ACC112 (cell line): ENCODE measurements around the gene S1PR4.
"Not testable (repeated sequence)": the region's sequence is repeated elsewhere in the genome, so short reads cannot be mapped to it uniquely, and the experiment has no call there.

Experiments
- H2AFZ ChIP-seq: fragments of 200-600 bp; sonication (generic); one replicate; pipeline ENCODE4 v1.6.0; 2017; ENCODE audit warnings: antibody characterized with exemption, low read length; ENCODE audit not compliant: unreplicated experiment
- H3K27ac ChIP-seq: fragments of 200-600 bp; sonication (generic); 2 replicates; pipeline ENCODE4 v1.5.1; 2014; ENCODE audit warnings: low read depth, mild to moderate bottlenecking, antibody characterized with exemption, low read length, moderate library complexity
- H3K27me3 ChIP-seq: fragments of 200-600 bp; sonication (generic); 2 replicates; pipeline ENCODE4 v1.6.1; 2014; ENCODE audit warnings: mild to moderate bottlenecking, antibody characterized with exemption, low read length, moderate library complexity, mixed read lengths; ENCODE audit not compliant: insufficient read depth
- H3K36me3 ChIP-seq: fragments of 200-600 bp; sonication (generic); 2 replicates; pipeline ENCODE4 v1.6.1; 2016; ENCODE audit warnings: mild to moderate bottlenecking, antibody characterized with exemption, low read length, moderate library complexity, mixed read lengths; ENCODE audit not compliant: insufficient read depth
- H3K4me1 ChIP-seq: fragments of 200-600 bp; sonication (generic); one replicate; pipeline ENCODE4 v1.6.1; 2016; ENCODE audit warnings: low read length, mixed read lengths; ENCODE audit not compliant: insufficient read depth, unreplicated experiment, control insufficient read depth
- H3K4me3 ChIP-seq: fragments of 200-600 bp; sonication (generic); 2 replicates; pipeline ENCODE4 v1.5.1; 2014; ENCODE audit warnings: mild to moderate bottlenecking, low read depth, low read length
- H3K79me2 ChIP-seq: fragments of 200-600 bp; sonication (generic); one replicate; pipeline ENCODE4 v1.6.0; 2016; ENCODE audit warnings: low read length; ENCODE audit not compliant: control insufficient read depth, unreplicated experiment, insufficient read depth

The S1PR4 gene

DNA sequence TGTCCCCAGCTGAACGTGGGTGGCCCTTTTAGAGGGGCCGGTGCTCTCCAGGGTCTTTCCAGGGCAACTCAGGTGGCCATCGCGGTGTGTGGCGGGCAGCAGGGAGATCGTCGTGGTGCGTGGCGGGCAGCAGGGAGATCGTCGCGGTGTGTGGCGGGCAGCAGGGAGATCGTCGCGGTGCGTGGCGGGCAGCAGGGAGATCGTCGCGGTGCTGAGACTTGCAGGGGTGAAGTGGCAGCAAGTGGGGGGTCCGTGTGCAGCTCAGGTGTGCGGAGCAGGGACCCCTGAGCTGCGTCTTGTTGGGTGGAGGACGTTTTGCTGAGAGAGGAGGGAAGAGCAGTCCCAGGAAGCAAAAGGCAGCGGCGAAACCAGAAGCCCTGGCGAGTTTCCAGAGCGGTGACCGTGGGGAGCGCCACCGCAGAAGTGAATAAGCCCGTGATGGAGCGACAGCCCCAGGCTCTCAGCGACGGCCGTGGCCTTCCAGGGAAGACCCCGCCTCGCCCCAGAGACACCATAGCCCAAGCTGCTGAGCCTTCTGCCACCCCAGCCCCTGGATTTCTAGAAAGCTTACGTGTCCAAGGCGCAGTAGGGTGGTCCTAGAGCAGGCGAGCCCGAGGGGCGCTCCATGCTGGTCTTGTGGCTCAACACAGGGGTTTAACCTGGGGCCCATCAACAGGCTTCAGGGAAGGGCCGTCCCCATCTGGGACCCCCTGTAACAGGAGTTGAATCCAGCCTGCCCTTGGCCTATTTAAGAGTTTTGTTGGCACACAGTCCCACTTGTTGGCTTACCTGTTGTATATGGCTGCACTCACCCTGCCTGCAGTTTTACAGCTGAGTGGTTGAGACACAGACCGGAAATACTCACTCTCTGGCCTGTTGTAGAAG lies 12.6 kb downstream of the S1PR4 start:
- Histone ChIP-seq H3K79me2 (peaks cover 55% of the 10 kb centered on the region), H2AFZ (no peak overlapping the region), H3K27me3 (no peaks in the 10 kb centered on the region), H3K4me1 (peaks cover 9% of the 10 kb centered on the region), H3K27ac (no peak overlapping the region), H3K36me3 (no peaks in the 10 kb centered on the region), H3K4me3 (no peak overlapping the region)

DNA sequence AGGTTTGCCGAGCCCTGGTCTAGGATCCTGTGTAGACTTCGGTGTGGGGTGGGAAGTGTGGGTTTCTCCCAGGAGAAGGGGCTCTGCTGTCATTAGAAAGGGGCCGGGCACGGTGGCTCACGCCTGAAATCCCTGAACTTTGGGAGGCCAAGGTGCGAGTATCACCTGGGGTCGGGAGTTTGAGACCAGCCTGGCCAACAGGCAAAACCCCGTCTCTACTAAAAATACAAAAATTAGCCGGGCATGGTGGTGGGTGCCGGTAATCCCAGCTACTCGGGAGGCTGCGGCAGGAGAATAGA lies 13.2 kb downstream of the S1PR4 start:
- peaks cover 49% of the 10 kb centered on the region for H3K79me2 ChIP-seq
- not testable (repeated sequence) for H3K27ac ChIP-seq, H3K36me3 ChIP-seq, H3K27me3 ChIP-seq, H3K4me1 ChIP-seq, H2AFZ ChIP-seq, H3K4me3 ChIP-seq

DNA sequence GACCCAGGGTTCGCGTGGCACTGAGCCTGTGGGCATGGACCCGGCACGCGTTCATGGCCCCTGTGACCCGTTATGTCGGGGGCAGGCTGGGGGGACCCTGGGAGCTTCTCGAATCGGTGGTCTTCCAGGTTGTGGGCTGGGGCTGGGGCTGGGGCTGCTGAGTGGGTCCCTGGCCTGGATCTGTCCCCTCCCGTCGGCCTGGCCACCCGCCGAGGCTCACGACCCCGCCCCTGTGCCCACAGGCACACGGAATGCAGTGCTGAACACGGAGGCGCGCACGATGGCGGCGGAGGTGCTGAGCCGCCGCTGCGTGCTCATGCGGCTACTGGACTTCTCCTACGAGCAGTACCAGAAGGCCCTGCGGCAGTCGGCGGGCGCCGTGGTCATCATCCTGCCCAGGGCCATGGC lies 13.7 kb downstream of the S1PR4 start:
- Histone ChIP-seq H2AFZ (no peak overlapping the region), H3K27ac (no peak overlapping the region), H3K36me3 (no peaks in the 10 kb centered on the region), H3K27me3 (no peaks in the 10 kb centered on the region), H3K4me3 (no peak overlapping the region), H3K4me1 (peaks cover 6% of the 10 kb centered on the region), H3K79me2 (peaks cover 44% of the 10 kb centered on the region)

DNA sequence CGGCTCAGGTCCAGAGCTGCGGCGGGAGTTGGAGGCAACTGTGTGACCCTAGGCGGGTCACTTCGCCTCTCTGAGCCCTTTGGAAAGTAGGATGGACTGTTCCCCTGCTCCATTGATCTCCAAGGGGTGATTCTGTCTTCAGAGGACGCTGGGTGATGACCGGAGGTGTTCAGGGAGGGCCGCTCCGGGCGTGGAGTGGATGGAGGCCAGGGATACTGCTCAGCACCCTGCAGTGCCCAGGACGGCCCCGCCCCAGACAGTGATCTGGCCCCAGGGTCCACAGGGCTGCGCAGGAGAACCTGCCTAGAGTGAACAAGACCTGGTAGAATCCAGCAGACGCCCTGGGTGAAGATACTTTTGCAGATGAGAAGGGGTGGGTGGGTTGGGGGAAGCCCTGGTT lies 14.1 kb downstream of the S1PR4 start:
- Histone ChIP-seq H3K36me3 (no peaks in the 10 kb centered on the region), H3K4me1 (peaks cover 1% of the 10 kb centered on the region), H3K27me3 (no peaks in the 10 kb centered on the region), H3K4me3 (no peak overlapping the region), H3K27ac (no peak overlapping the region), H2AFZ (no peak overlapping the region), H3K79me2 (peaks cover 39% of the 10 kb centered on the region)

DNA sequence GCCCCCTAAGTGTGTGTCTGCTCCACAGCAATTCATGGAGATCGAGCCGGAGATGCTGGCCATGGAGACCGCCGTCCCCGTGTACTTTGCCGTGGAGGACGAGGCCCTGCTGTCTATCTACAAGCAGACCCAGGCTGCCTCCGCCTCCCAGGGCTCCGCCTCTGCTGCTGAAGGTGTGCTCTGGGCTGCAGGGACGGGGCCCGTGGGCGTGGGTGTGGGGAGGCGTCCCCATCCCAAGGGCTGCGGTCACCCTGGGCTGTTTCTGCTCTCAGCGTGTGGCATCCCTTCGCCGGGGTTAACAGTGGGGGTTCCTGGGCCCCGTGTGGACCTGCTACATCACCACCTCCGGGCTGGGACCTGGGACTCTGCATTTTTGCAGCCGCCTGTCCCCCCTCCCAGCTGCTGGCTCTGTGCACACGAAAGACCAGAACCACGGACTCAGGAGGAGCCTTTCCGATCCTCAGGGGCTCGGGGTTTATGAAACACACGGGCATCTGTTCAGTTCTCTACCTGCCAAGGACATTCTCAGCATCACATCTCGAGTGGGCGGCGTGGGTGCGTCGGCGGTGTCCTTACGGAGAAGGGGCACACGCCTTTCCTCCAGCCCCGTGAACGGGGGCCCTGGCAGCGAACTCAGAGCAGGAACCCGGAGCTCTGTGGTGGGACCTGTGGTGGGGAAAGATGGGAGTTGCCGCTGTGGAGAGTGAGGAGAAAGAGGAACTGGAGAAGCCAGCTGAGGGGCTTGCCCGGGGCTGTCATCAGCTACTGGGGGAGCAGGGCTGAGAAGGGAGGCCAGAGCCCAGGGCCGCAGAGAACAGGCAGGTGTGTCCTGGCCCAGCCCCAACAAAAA lies 14.9 kb downstream of the S1PR4 start:
- Histone ChIP-seq H3K4me1 (no peaks in the 10 kb centered on the region), H3K27me3 (no peaks in the 10 kb centered on the region), H3K4me3 (no peak overlapping the region), H3K27ac (no peak overlapping the region), H3K36me3 (no peaks in the 10 kb centered on the region), H3K79me2 (peaks cover 31% of the 10 kb centered on the region), H2AFZ (no peak overlapping the region)

DNA sequence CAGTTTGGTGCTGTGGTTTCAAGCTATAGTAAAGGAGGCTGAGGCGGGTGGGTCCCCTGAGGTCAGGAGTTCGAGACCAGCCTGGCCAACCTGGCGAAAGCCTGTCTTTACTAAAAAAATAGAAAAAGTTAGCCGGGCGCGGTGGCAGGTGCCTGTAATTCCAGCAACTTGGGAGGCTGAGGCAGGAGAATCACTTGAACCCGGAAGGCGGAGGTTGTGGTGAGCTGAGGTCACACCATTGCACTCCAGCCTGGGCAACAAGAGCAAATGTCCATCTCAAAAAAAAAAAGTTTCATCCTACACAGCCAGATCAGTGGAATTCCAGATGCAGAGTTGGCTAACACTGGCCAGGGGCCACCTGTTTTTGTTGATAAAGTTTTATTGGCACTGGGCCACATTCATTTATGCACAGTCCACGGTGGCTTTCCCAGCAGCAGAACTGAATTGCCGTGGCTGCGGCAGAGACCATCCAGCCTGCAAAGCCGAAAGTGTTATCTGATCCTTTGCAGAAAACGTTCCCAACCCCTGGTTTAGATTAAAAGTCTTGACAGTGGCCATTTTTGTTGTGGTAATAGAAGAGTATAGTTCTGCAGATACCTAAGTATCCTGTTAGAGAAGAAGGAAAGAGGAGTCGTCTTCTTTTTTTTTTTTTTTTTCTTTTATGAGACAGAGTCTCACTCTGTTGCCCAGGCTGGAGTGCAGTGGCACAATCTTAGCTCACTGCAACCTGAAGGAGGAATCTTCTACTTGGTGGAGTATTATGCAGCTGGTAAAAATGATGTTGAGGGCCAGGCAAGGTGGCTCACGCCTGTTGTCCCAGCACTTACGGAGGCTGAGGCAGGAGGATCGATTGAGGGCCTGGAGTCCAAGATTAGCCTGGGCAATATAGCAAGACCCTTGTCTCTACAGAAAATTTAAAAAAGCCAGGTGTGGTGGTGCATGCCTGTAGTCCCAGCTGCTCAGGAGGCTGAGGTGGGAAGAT lies 15.8 kb downstream of the S1PR4 start:
- Histone ChIP-seq H3K27me3 (no peaks in the 10 kb centered on the region), H3K27ac (no peak overlapping the region)

DNA sequence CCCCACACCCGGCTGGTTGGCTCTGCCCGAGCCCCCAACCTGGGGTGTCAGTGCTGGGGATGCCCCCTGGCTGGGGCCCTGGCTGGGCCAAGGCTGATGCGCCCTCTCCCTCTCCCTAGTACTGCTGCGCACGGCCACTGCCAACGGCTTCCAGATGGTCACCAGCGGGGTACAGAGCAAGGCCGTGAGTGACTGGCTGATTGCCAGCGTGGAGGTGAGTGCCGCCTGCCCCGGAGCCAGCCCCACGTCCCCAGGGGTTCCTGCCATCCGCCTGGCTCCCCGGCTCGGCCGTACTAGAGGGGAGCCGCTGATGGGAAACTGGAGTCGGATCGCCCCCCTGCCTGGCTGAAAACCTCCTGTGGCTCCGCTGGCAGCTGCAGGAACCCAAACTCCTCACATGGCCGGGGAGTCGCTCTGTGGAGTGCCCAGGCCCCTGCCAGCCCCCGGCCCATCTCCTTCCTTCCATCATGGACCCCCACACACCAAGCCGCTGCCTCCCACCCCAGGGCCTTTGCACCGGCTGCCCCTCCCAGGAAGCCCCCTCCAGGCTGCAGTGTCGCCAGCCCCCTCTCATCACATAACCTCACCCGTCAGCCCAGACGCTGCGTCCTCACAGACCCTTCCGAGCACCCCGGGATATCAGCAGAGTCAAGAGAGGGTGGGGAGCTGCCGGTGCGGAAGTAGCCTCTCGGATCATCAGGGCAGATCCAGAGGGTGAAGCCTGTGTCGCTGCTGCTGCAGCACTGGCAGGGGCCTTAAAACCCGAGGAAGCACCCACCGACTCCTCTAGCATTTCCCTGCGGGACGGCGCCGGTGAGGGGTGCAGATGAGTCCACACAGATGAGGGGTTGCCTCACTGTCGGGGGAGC lies 17.7 kb downstream of the S1PR4 start:
- H3K4me3 ChIP-seq = no peak overlapping the region
- H3K36me3 ChIP-seq = no peaks in the 10 kb centered on the region
- no peaks in the 10 kb centered on the region for H3K27me3 ChIP-seq
- no peak overlapping the region for H3K27ac ChIP-seq
- H3K79me2 ChIP-seq = peaks cover 4% of the 10 kb centered on the region
- no peak overlapping the region for H2AFZ ChIP-seq
- H3K4me1 ChIP-seq = no peaks in the 10 kb centered on the region

More for the DNA sequence above, 15.8 kb downstream of the S1PR4 start:
- Histone ChIP-seq H3K36me3 (no peaks in the 10 kb centered on the region), H3K4me1 (no peaks in the 10 kb centered on the region), H3K79me2 (peaks cover 22% of the 10 kb centered on the region), H2AFZ (no peak overlapping the region), H3K4me3 (no peak overlapping the region)

DNA sequence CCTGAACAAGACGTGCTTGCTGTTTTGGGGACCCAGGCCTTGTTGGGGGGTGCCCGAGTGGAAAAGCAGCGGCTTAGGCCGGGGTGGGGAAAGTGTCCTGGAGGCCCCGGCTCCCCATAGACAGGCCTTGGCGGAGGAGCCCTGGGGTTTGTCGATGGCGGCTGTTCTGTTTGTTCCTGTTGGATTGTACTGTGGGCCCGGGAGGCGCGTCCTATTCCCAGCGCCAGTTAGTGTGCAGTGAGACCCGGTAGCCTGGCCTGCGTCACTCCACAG lies 18.3 kb downstream of the S1PR4 start:
- Histone ChIP-seq H3K36me3 (no peaks in the 10 kb centered on the region), H3K79me2 (no peaks in the 10 kb centered on the region), H2AFZ (no peak overlapping the region), H3K4me3 (no peak overlapping the region), H3K27ac (no peak overlapping the region), H3K4me1 (no peaks in the 10 kb centered on the region), H3K27me3 (no peaks in the 10 kb centered on the region)

DNA sequence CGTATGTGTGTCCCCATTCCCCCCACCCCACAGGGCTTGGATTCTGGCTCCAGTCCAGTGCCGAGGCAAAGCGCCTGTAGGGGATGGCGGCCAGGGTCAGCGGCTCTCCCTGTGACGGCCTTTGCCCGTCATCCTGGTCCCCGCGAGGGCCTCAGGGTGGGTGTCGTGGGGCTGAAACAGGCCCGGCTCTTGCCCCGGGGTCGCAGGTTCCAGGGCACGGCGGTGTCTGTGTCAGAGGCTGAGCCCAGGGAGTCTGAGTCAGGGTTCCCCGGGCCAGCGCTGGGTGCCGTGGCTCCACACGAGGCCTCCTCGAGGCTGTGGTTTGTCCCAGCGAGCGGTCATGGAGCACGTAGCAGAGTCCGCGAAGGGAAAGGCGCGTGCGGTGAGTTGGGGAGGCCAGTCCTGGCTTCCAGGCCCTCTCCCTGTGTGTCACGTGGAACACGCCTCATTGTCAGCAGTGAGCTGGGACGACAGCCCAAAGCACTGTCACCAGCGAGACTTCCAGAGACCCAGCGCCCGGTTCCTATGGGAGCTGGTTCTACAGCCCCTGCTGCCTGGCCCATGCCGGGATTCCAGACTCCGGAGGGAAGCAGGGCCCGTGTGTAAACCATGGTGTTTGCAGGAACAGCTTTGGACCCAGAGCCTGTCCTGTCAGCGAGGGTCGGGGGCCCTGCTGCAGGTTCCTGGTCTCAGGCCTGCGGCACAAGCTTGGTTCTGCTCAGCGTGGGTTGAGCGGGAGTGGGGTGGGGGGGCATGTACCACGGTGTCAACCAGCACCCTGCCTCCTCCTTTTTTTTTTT lies 20.5 kb downstream of the S1PR4 start:
- no peaks in the 10 kb centered on the region for H3K36me3 ChIP-seq
- no peaks in the 10 kb centered on the region for H3K27me3 ChIP-seq

More for the DNA sequence above, 20.5 kb downstream of the S1PR4 start:
- Histone ChIP-seq H3K4me1 (no peaks in the 10 kb centered on the region), H3K4me3 (no peak overlapping the region), H3K79me2 (no peaks in the 10 kb centered on the region), H3K27ac (no peak overlapping the region), H2AFZ (no peak overlapping the region)
